T-helper 1 cell treated with Interleukin-12 subunit alpha and Interleukin-12 subunit beta and Interleukin-4 antibody, amounts not matched to agents 30 ng/mL and 1 ng/mL, for 36 hours (primary cell): ENCODE results near the gene HIGD1A. TPM values are rescaled to one million over a fixed set of nuclear protein-coding genes. Genes with fewer than 3 reads are reported as not detected.

ENCODE experiments used
- intact Hi-C: fragments of 100-400 bp; cut with micrococcal nuclease; formaldehyde crosslinking; loops from one replicate; pipeline ENCODE4 v1.15.1; 2024
- total RNA-seq: library from RNA; stranded (reverse); gene quantifications from 2 replicates; pipeline ENCODE4 v1.2.3, GENCODE V29; 2022

HIGD1A gene
- total RNA-seq, 1 donor from 2014 or later, result 76.8 TPM

GRCh38 chr3:42741796-42742195 lies 62.5 kb downstream of the HIGD1A start:
- intact Hi-C loops, result loop anchor here (10.0 kb wide), 1 partner anchor 187 kb away; no protein-coding TSS in a partner anchor

GRCh38 chr3:42739401-42740158 lies 64.7 kb downstream of the HIGD1A start:
- intact Hi-C loops, result loop anchor here (10.0 kb wide), 1 partner anchor 185 kb away; no protein-coding TSS in a partner anchor

- intact Hi-C loops, result no loop called here
These were observed 67.8 kb downstream of the HIGD1A start for GRCh38 chr3:42736531-42736930.

- intact Hi-C loops, result no loop called here
These were observed 68.2 kb downstream of the HIGD1A start for GRCh38 chr3:42736081-42736480.

- intact Hi-C loops, result no loop called here
These were observed 68.7 kb downstream of the HIGD1A start for GRCh38 chr3:42735615-42736014.

- intact Hi-C loops, result no loop called here
These were observed 69.3 kb downstream of the HIGD1A start for GRCh38 chr3:42735019-42735418.

GRCh38 chr3:42734263-42734860 lies 69.9 kb downstream of the HIGD1A start:
- intact Hi-C loops, result no loop called here

GRCh38 chr3:42733501-42734262 lies 70.6 kb downstream of the HIGD1A start:
- intact Hi-C loops, result no loop called here

Other genes with a start within 250 kb of the HIGD1A start
- 49.2 and 52.4 TPM in 2 replicates for gene SEC22C, start 222.5 kb downstream of the HIGD1A start, total RNA-seq
- 61.4 and 62.2 TPM in 2 replicates for gene SS18L2, start 213.6 kb downstream of the HIGD1A start, total RNA-seq
- 96.0 and 98.9 TPM in 2 replicates for gene NKTR, start 203.8 kb downstream of the HIGD1A start, total RNA-seq
- gene ZBTB47, start 150.8 kb downstream of the HIGD1A start, total RNA-seq, result 1.7 and 2.0 TPM in 2 replicates
- gene KLHL40, start 119.0 kb downstream of the HIGD1A start, total RNA-seq, result not detected in 2 replicates
- not detected in 2 replicates for gene HHATL, start 101.7 kb downstream of the HIGD1A start, total RNA-seq
- 0.20 and 0.54 TPM in 2 replicates for gene CCDC13, start 31.2 kb downstream of the HIGD1A start, total RNA-seq
- gene ACKR2, start 5.0 kb upstream of the HIGD1A start, total RNA-seq, result 1.6 and 2.7 TPM in 2 replicates
- gene CYP8B1, start 71.4 kb upstream of the HIGD1A start, total RNA-seq, result not detected in 2 replicates
- 0.39 and 0.54 TPM in 2 replicates for gene ZNF662, start 101.7 kb upstream of the HIGD1A start, total RNA-seq
- gene GASK1A, start 174.8 kb upstream of the HIGD1A start, total RNA-seq, result not detected in 2 replicates